HEK293T (cell line): Measurements from ENCODE around the gene EPG5.
"Not testable (repeated sequence)": the region's sequence is repeated elsewhere in the genome, so short reads cannot be mapped to it uniquely, and the experiment has no call there.

Experiments
- CTCF ChIA-PET: fragments of 350-600 bp; formaldehyde crosslinking; extraction: SDS; loops from one replicate; lab custom pipeline; 2021; ENCODE audit warnings: antibody characterized with exemption, inconsistent platforms; lab: Yijun Ruan, JAX
- POLR2A ChIA-PET: fragments of 350-600 bp; formaldehyde crosslinking; extraction: SDS; loops from one replicate; lab custom pipeline; 2020; ENCODE audit warnings: antibody characterized with exemption, inconsistent platforms; lab: Yijun Ruan, JAX
- DNase-seq: peaks from one replicate; pipeline ENCODE4 v3.0.0; 2012; ENCODE audit warnings: mixed read lengths; ENCODE audit errors: extremely low spot score
- ARNT ChIP-seq: fragments of 450-650 bp; IDR thresholded peaks from 2 replicates; pipeline ENCODE4 v1.6.1; 2017; ENCODE audit warnings: mild to moderate bottlenecking
- BHLHE40 ChIP-seq: fragments of 450-650 bp; IDR thresholded peaks from 2 replicates; pipeline ENCODE4 v1.6.1; 2016; ENCODE audit warnings: mild to moderate bottlenecking, moderate library complexity, borderline replicate concordance
- CTBP1 ChIP-seq: fragments of 450-650 bp; IDR thresholded peaks from 2 replicates; pipeline ENCODE4 v1.6.1; 2016; ENCODE audit warnings: borderline replicate concordance
- ELF4 ChIP-seq: fragments of 450-650 bp; IDR thresholded peaks from 2 replicates; pipeline ENCODE4 v1.6.1; 2017; ENCODE audit warnings: antibody characterized with exemption
- FOXA1 ChIP-seq: fragments of 450-650 bp; IDR thresholded peaks from 2 replicates; pipeline ENCODE4 v1.6.1; 2016; ENCODE audit warnings: mild to moderate bottlenecking
- FOXK2 ChIP-seq: fragments of 450-650 bp; IDR thresholded peaks from 2 replicates; pipeline ENCODE4 v1.6.1; 2016; ENCODE audit warnings: mild to moderate bottlenecking
- FOXM1 ChIP-seq: fragments of 450-650 bp; IDR thresholded peaks from 2 replicates; pipeline ENCODE4 v1.6.1; 2017; ENCODE audit warnings: mild to moderate bottlenecking, borderline replicate concordance
- HDGF ChIP-seq: fragments of 450-650 bp; IDR thresholded peaks from 2 replicates; pipeline ENCODE4 v1.6.1; 2017; ENCODE audit warnings: antibody characterized with exemption, borderline replicate concordance
- L3MBTL2 ChIP-seq: fragments of 450-650 bp; conservative IDR thresholded peaks from 2 replicates; pipeline ENCODE4 v1.6.1; 2016; ENCODE audit warnings: mild to moderate bottlenecking
- LEF1 ChIP-seq: fragments of 450-650 bp; IDR thresholded peaks from 2 replicates; pipeline ENCODE4 v1.6.1; 2017; ENCODE audit warnings: mild to moderate bottlenecking, borderline replicate concordance
- NFRKB ChIP-seq: fragments of 450-650 bp; IDR thresholded peaks from 2 replicates; pipeline ENCODE4 v1.6.1; 2016; ENCODE audit warnings: mild to moderate bottlenecking, moderate library complexity
- SP1 ChIP-seq: fragments of 450-650 bp; IDR thresholded peaks from 2 replicates; pipeline ENCODE4 v1.6.1; 2017
- SUZ12 ChIP-seq: fragments of 450-650 bp; IDR thresholded peaks from 2 replicates; pipeline ENCODE4 v1.6.1; 2016; ENCODE audit warnings: mild to moderate bottlenecking
- TARDBP ChIP-seq: fragments of 450-650 bp; IDR thresholded peaks from 2 replicates; pipeline ENCODE4 v1.6.1; 2016
- ZNF384 ChIP-seq: fragments of 450-650 bp; IDR thresholded peaks from 2 replicates; pipeline ENCODE4 v1.6.1; 2016
- TF ChIP-seq, protein P1 (sequence below): fragments of 450-650 bp; IDR thresholded peaks from 2 replicates; pipeline ENCODE4 v1.6.1; 2016

The EPG5 gene

DNA sequence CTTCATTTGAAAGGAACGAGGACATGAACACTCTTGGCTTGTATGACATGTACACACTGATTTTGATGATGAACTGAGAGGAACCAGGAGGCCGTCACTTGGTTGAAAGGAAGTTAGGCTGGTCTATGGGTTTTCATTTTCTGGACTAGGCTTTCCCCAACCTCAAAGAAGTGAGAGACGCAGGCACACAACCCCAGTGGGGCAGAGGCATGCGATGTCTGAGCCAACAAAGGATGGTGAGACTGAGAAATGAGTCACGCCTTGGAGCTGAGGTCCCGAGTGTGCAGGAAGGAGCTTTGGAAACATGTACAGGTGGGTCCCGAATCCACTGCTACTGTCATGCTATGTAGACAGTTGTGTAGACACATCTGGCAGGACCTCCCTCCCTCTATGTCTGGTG is 117.6 kb downstream of the EPG5 start:
- DNase-seq = no peak
- ChIA-PET CTCF (no interaction called here), POLR2A (no interaction called here)
- TF ChIP-seq, protein P1, sequence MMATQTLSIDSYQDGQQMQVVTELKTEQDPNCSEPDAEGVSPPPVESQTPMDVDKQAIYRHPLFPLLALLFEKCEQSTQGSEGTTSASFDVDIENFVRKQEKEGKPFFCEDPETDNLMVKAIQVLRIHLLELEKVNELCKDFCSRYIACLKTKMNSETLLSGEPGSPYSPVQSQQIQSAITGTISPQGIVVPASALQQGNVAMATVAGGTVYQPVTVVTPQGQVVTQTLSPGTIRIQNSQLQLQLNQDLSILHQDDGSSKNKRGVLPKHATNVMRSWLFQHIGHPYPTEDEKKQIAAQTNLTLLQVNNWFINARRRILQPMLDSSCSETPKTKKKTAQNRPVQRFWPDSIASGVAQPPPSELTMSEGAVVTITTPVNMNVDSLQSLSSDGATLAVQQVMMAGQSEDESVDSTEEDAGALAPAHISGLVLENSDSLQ = no peak
- TF ChIP-seq SP1 = no peak
- no peak for TF ChIP-seq L3MBTL2
- no peak for TF ChIP-seq FOXM1
- no peak for TF ChIP-seq BHLHE40
- TF ChIP-seq ZNF384 = no peak

- CTCF ChIA-PET = not testable (repeated sequence)
Measured at GRCh38 chr18:45848643-45849042, 118.5 kb downstream of the EPG5 start.

GRCh38 chr18:45847119-45847518 is 120.0 kb downstream of the EPG5 start:
- TF ChIP-seq HDGF (no peak), CTBP1 (no peak), SUZ12 (no peak), L3MBTL2 (no peak), FOXM1 (no peak), BHLHE40 (no peak), SP1 (no peak), FOXA1 (no peak), FOXK2 (no peak), ELF4 (no peak), TARDBP (no peak)
- TF ChIP-seq, protein P1 = no peak
- POLR2A ChIA-PET = no interaction called here
- CTCF ChIA-PET = no interaction called here

More at GRCh38 chr18:45848643-45849042, 118.5 kb downstream of the EPG5 start:
- POLR2A ChIA-PET, DNase-seq: not testable (repeated sequence)

DNA sequence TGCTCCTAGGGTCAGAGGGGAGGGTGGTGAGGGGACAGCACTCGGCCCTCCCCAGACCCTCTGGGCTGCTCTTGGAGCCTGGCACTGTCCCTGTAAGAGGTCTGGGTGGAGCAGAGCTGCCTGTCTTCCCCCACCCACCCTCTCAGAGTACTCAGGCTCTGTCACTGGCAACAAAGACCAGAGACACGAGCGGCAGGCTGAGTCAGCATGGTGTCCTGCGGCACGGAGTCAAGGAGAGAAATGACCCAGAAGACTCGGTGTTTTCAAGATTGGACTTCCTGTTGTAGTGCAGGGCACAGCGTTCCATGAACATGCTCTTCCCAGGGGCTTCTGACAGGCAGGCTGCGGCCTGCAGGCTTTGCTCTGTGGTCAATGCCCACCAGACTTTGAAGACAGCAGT is 121.7 kb downstream of the EPG5 start:
- ChIA-PET CTCF (no interaction called here), POLR2A (no interaction called here)
- TF ChIP-seq L3MBTL2 = no peak
- TF ChIP-seq SUZ12 = no peak
- TF ChIP-seq TARDBP = no peak
- TF ChIP-seq SP1 = no peak
- no peak for TF ChIP-seq FOXM1
- TF ChIP-seq HDGF = no peak
- TF ChIP-seq BHLHE40 = no peak
- TF ChIP-seq, protein P1 = no peak
- no peak for TF ChIP-seq LEF1
- TF ChIP-seq ELF4 = no peak
- no peak for TF ChIP-seq NFRKB
- no peak for DNase-seq

More at GRCh38 chr18:45847119-45847518, 120.0 kb downstream of the EPG5 start:
- no peak for DNase-seq

- no peak for TF ChIP-seq FOXM1
- CTCF ChIA-PET = no interaction called here
- DNase-seq = no peak
- POLR2A ChIA-PET = no interaction called here
Measured at GRCh38 chr18:45844938-45845337, 122.2 kb downstream of the EPG5 start.

DNA sequence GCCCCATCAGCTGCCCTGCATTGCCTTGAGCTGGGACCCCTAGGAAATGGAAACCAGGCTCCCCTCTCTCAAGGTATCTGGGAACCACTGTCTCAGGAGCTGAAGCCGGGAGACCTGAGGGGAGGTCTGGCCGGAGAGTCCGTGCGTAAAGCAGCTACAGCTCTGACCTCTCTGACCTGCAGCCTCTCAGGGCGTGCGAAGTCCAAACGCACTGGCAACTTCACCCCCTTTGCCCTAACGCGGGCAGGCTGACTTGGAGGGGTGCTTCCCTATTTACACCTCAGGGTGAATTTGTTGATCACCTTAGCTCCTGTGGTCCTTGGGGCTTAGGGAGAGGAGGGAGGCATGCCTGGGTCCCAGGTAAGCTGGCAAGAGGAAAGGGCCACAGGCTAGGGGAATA is 124.1 kb downstream of the EPG5 start:
- TF ChIP-seq TARDBP (no peak), NFRKB (no peak), HDGF (no peak), BHLHE40 (no peak), FOXA1 (no peak), SUZ12 (no peak), SP1 (no peak), FOXM1 (no peak), ELF4 (no peak), LEF1 (no peak), ZNF384 (no peak), ARNT (no peak), FOXK2 (no peak), CTBP1 (no peak), L3MBTL2 (no peak)
- TF ChIP-seq, protein P1 = no peak
- CTCF ChIA-PET = no interaction called here
- POLR2A ChIA-PET = no interaction called here
- DNase-seq = no peak
